Astrocyte of the hippocampus (primary cell): Measurements from ENCODE around the gene RELN.
"Not testable (repeated sequence)": the region's sequence is repeated elsewhere in the genome, so short reads cannot be mapped to it uniquely, and the experiment has no call there.

Experiments
- DNase-seq: peaks from one replicate; pipeline ENCODE4 v3.0.0; 2011; ENCODE audit warnings: low read depth, low spot score

Gene RELN

GRCh38 chr7:103501206-103501605 is 488.3 kb downstream of the RELN start:
- DNase-seq: no peak

GRCh38 chr7:103499976-103500375 is 489.5 kb downstream of the RELN start:
- DNase-seq: no peak

- no peak for DNase-seq
These were observed 502.0 kb downstream of the RELN start for GRCh38 chr7:103487419-103487818.

GRCh38 chr7:103486873-103487272 is 502.6 kb downstream of the RELN start:
- DNase-seq: not testable (repeated sequence)

- no peak for DNase-seq
These were observed 508.7 kb downstream of the RELN start for GRCh38 chr7:103480771-103481170.

- no peak for DNase-seq
These were observed 514.5 kb downstream of the RELN start for GRCh38 chr7:103474956-103475355.

GRCh38 chr7:103469095-103469948 is 520.1 kb downstream of the RELN start:
- no peak for DNase-seq

- no peak for DNase-seq
These were observed 522.6 kb downstream of the RELN start for GRCh38 chr7:103466814-103467213.

GRCh38 chr7:103462358-103462757 is 527.1 kb downstream of the RELN start:
- no peak for DNase-seq

- DNase-seq: peak; percentile 56
These were observed 542.1 kb downstream of the RELN start for GRCh38 chr7:103447073-103447960.

- peak; percentile 26 for DNase-seq
These were observed 543.4 kb downstream of the RELN start, which contains the start of gene SLC26A5 for GRCh38 chr7:103446049-103446520. Gene SLC26A5, minus strand, starts transcription at chr7:103446207. Its CDS starts 24,693 bp downstream, at chr7:103421514.

GRCh38 chr7:103445228-103446048 is 544.0 kb downstream of the RELN start:
- DNase-seq: peak; percentile 22

GRCh38 chr7:103439661-103440060 is 549.8 kb downstream of the RELN start:
- no peak for DNase-seq

- no peak for DNase-seq
These were observed 551.8 kb downstream of the RELN start for GRCh38 chr7:103437623-103438022.

- DNase-seq: no peak
These were observed 556.7 kb downstream of the RELN start for GRCh38 chr7:103432712-103433111.

- DNase-seq: no peak
These were observed 564.3 kb downstream of the RELN start for GRCh38 chr7:103425177-103425576.

- DNase-seq: no peak
These were observed 565.8 kb downstream of the RELN start for GRCh38 chr7:103423467-103424179.
